ENCODE data around the gene PSMB1.
A peak's percentile ranks its signal among the peaks of the same experiment; 100 is the strongest.

The PSMB1 gene

GRCh38 chr6:170552765-170553533 is at the start of gene PSMB1:
Gene PSMB1, minus strand, starts transcription at chr6:170553307. Its CDS starts 65 bp downstream, at chr6:170553242.
- DNase-seq = peak; percentile 87

GRCh38 chr6:170597278-170597677 is 44.2 kb upstream of the PSMB1 start:
- no peak for DNase-seq

GRCh38 chr6:170596426-170596825 is 43.3 kb upstream of the PSMB1 start:
- DNase-seq = no peak

- no peak for DNase-seq
Measured at GRCh38 chr6:170590725-170591124, 37.6 kb upstream of the PSMB1 start.

GRCh38 chr6:170584954-170585498 is 31.9 kb upstream of the PSMB1 start:
- DNase-seq = no peak

GRCh38 chr6:170584181-170584953 is 31.3 kb upstream of the PSMB1 start, which contains the start of gene PDCD2:
Gene PDCD2, minus strand, starts transcription at chr6:170584637. Its CDS starts 56 bp downstream, at chr6:170584581.
- peak; percentile 94 for DNase-seq

GRCh38 chr6:170583756-170584180 is 30.7 kb upstream of the PSMB1 start:
- DNase-seq = no peak

GRCh38 chr6:170578909-170579308 is 25.8 kb upstream of the PSMB1 start:
- no peak for DNase-seq

- no peak for DNase-seq
Measured at GRCh38 chr6:170575250-170575649, 22.1 kb upstream of the PSMB1 start.

GRCh38 chr6:170572704-170573466 is 19.8 kb upstream of the PSMB1 start:
- DNase-seq = no peak

- DNase-seq = no peak
Measured at GRCh38 chr6:170564936-170565530, 11.9 kb upstream of the PSMB1 start.

- DNase-seq = no peak
Measured at GRCh38 chr6:170561555-170561954, 8.4 kb upstream of the PSMB1 start.

- DNase-seq = no peak
Measured at GRCh38 chr6:170555305-170555704, 2.2 kb upstream of the PSMB1 start.

GRCh38 chr6:170554796-170555137 is 1.7 kb upstream of the PSMB1 start:
- DNase-seq = no peak

- peak; percentile 97 for DNase-seq
Measured at GRCh38 chr6:170554013-170554795, 1.1 kb upstream of the PSMB1 start, which contains the start of gene TBP. Gene TBP, plus strand, starts transcription at chr6:170554369. Its CDS starts 2,661 bp downstream, at chr6:170557030.

- DNase-seq = peak; percentile 59
Measured at GRCh38 chr6:170553534-170554012, 466 bp upstream of the PSMB1 start.

- no peak for DNase-seq
Measured at GRCh38 chr6:170545405-170545804, 7.7 kb downstream of the PSMB1 start.

- no peak for DNase-seq
Measured at GRCh38 chr6:170542031-170542719, 10.9 kb downstream of the PSMB1 start.

- DNase-seq = no peak
Measured at GRCh38 chr6:170537329-170537728, 15.8 kb downstream of the PSMB1 start.

GRCh38 chr6:170536671-170537070 is 16.4 kb downstream of the PSMB1 start:
- DNase-seq = no peak

- DNase-seq = no peak
Measured at GRCh38 chr6:170535004-170535403, 18.1 kb downstream of the PSMB1 start.

Data from stimulated activated naive CD4-positive, alpha-beta T cell treated with Interleukin-2 at 50 U/mL for 16 hours (primary cell).